Forelimb muscle (tissue), 1 donor: ENCODE measurements around the gene AKR1B1. TPM values are rescaled to one million over a fixed set of nuclear protein-coding genes. Genes with fewer than 3 reads are reported as not detected.
A peak's percentile ranks its signal among the peaks of the same experiment; 100 is the strongest.

Experiments
- DNase-seq: peaks from one replicate; pipeline ENCODE4 v3.0.0-alpha.2; 2013; ENCODE audit warnings: low read depth
- polyA plus RNA-seq: library from polyadenylated mRNA; unstranded; fragments of 120-200 nt; gene quantifications from one replicate; pipeline ENCODE4 v1.2.1, GENCODE V29; 2013; ENCODE audit not compliant: insufficient read length

Gene AKR1B1
- polyA plus RNA-seq, 1 donor = 103 TPM

GRCh38 chr7:134444198-134444960 is 14.5 kb downstream of the AKR1B1 start:
- no peak for DNase-seq

- DNase-seq = no peak
Measured at GRCh38 chr7:134443396-134444070, 15.4 kb downstream of the AKR1B1 start.

- DNase-seq = no peak
Measured at GRCh38 chr7:134442441-134443220, 16.3 kb downstream of the AKR1B1 start.

- DNase-seq = no peak
Measured at GRCh38 chr7:134441264-134441663, 17.6 kb downstream of the AKR1B1 start.

- no peak for DNase-seq
Measured at GRCh38 chr7:134440476-134440875, 18.4 kb downstream of the AKR1B1 start.

GRCh38 chr7:134440067-134440466 is 18.8 kb downstream of the AKR1B1 start:
- DNase-seq = no peak

- no peak for DNase-seq
Measured at GRCh38 chr7:134438946-134439345, 20.0 kb downstream of the AKR1B1 start.

- no peak for DNase-seq
Measured at GRCh38 chr7:134435161-134435920, 23.6 kb downstream of the AKR1B1 start.

GRCh38 chr7:134434701-134435100 is 24.2 kb downstream of the AKR1B1 start:
- DNase-seq = no peak

- DNase-seq = no peak
Measured at GRCh38 chr7:134433430-134433829, 25.5 kb downstream of the AKR1B1 start.

GRCh38 chr7:134432296-134433152 is 26.4 kb downstream of the AKR1B1 start:
- DNase-seq = peak; percentile 87

GRCh38 chr7:134431815-134432214 is 27.1 kb downstream of the AKR1B1 start:
- DNase-seq = no peak

GRCh38 chr7:134429481-134429880 is 29.4 kb downstream of the AKR1B1 start:
- DNase-seq = no peak

- DNase-seq = no peak
Measured at GRCh38 chr7:134428942-134429341, 30.0 kb downstream of the AKR1B1 start.

- DNase-seq = no peak
Measured at GRCh38 chr7:134427896-134428295, 31.0 kb downstream of the AKR1B1 start.

GRCh38 chr7:134425777-134426176 is 33.1 kb downstream of the AKR1B1 start:
- DNase-seq = no peak

- no peak for DNase-seq
Measured at GRCh38 chr7:134422638-134423037, 36.3 kb downstream of the AKR1B1 start.

- DNase-seq = no peak
Measured at GRCh38 chr7:134422008-134422407, 36.9 kb downstream of the AKR1B1 start.

- no peak for DNase-seq
Measured at GRCh38 chr7:134420424-134421125, 38.3 kb downstream of the AKR1B1 start.

- DNase-seq = no peak
Measured at GRCh38 chr7:134419875-134420274, 39.0 kb downstream of the AKR1B1 start.
